PC-9 (cell line): ENCODE data around the gene LPIN2. TPM values are rescaled to one million over a fixed set of nuclear protein-coding genes. Genes with fewer than 3 reads are reported as not detected.

Experiments used
- BruUV-seq: library from RNA; stranded (reverse); fragments of 400-500 nt; replicated peaks from 2 replicates; lab custom pipeline; 2021; lab: Mats Ljungman, UMichigan
- CTCF ChIA-PET: fragments of 300-600 bp; sonication (Branson Sonifier 250); formaldehyde crosslinking; loops from one replicate; lab custom pipeline; 2022; ENCODE audit warnings: antibody characterized with exemption; lab: Charles Lee
- POLR2A ChIA-PET: fragments of 300-600 bp; sonication (Branson Sonifier 250); formaldehyde crosslinking; loops from one replicate; lab custom pipeline; 2022; ENCODE audit warnings: antibody characterized with exemption; ENCODE audit not compliant: unreplicated experiment; lab: Charles Lee
- DNase-seq, 2 experiments: peaks; one replicate each; pipeline versions ENCODE4 v3.0.0 to v3.0.0-alpha.2; 2015 to 2022; ENCODE audit warnings: mixed read lengths in 1 of 2
- H2AFZ ChIP-seq: fragments of 200-600 bp; sonication (generic); 2 replicates; pipeline ENCODE4 v1.8.1; 2017; ENCODE audit warnings: antibody characterized with exemption
- H3F3A ChIP-seq: fragments of 200-600 bp; sonication (generic); 2 replicates; pipeline ENCODE4 v1.8.1; 2017; ENCODE audit warnings: antibody characterized with exemption, mild to moderate bottlenecking, low read depth; ENCODE audit not compliant: insufficient read depth
- H3K27ac ChIP-seq: fragments of 200-600 bp; sonication (generic); 2 replicates; pipeline ENCODE4 v1.6.1; 2016; ENCODE audit warnings: mixed run types
- H3K27me3 ChIP-seq: fragments of 200-600 bp; sonication (generic); 2 replicates; pipeline ENCODE4 v1.6.1; 2016; ENCODE audit warnings: low read depth, mixed run types; ENCODE audit not compliant: insufficient read depth
- H3K36me3 ChIP-seq: fragments of 200-600 bp; sonication (generic); 2 replicates; pipeline ENCODE4 v1.6.1; 2016; ENCODE audit warnings: low read depth, mixed run types
- H3K4me1 ChIP-seq: fragments of 200-600 bp; sonication (generic); replicated peaks from 2 replicates; pipeline ENCODE4 v1.6.1; 2016; ENCODE audit warnings: mixed run types; ENCODE audit not compliant: insufficient read depth
- H3K4me2 ChIP-seq: fragments of 200-600 bp; sonication (generic); 2 replicates; pipeline ENCODE4 v1.6.1; 2017; ENCODE audit warnings: mixed run types
- H3K4me3 ChIP-seq: fragments of 200-600 bp; sonication (generic); 2 replicates; pipeline ENCODE4 v1.6.1; 2016; ENCODE audit warnings: mixed run types
- H3K79me2 ChIP-seq: fragments of 200-600 bp; sonication (generic); 2 replicates; pipeline ENCODE4 v1.6.1; 2017; ENCODE audit warnings: low read depth, mixed run types
- H3K9me2 ChIP-seq: fragments of 200-600 bp; sonication (generic); 2 replicates; pipeline ENCODE4 v1.8.1; 2017; ENCODE audit warnings: mild to moderate bottlenecking; ENCODE audit not compliant: insufficient read depth
- H3K9me3 ChIP-seq: fragments of 200-600 bp; sonication (generic); 2 replicates; pipeline ENCODE4 v1.8.1; 2016; ENCODE audit warnings: low read depth; ENCODE audit not compliant: insufficient read depth
- H4K20me1 ChIP-seq: fragments of 200-600 bp; sonication (generic); 2 replicates; pipeline ENCODE4 v1.8.1; 2017; ENCODE audit not compliant: insufficient read depth
- CTCF ChIP-seq: fragments of 200-600 bp; sonication (generic); conservative IDR thresholded peaks from 2 replicates; pipeline ENCODE4 v1.6.1; 2017; ENCODE audit warnings: mixed run types, antibody characterized with exemption, mild to moderate bottlenecking, moderate library complexity
- EZH2 ChIP-seq: fragments of 200-600 bp; sonication (generic); IDR thresholded peaks from 2 replicates; pipeline ENCODE4 v1.8.0; 2017; ENCODE audit warnings: antibody characterized with exemption, low read depth
- intact Hi-C: fragments of 100-400 bp; cut with micrococcal nuclease; formaldehyde crosslinking; loops from one replicate; pipeline ENCODE4 v1.10.0; 2022; ENCODE audit not compliant: unreplicated experiment
- total RNA-seq: library from RNA; stranded (reverse); gene quantifications from 2 replicates; pipeline ENCODE4 v1.2.3, GENCODE V29; 2021

The LPIN2 gene
- total RNA-seq, 1 experiment from 2014 or later, result 15.0 TPM

- H3K4me3 ChIP-seq, result no peak overlapping the region
- H3K36me3 ChIP-seq, result no peaks in the 10 kb centered on the region
- intact Hi-C loops, result no loop called here
- H2AFZ ChIP-seq, result no peak overlapping the region
- no peak for DNase-seq
- peaks cover 31% of the 10 kb centered on the region for H3K79me2 ChIP-seq
- TF ChIP-seq CTCF, result no peak
- TF ChIP-seq EZH2, result no peak
- H3K4me1 ChIP-seq, result peaks cover 20% of the 10 kb centered on the region
- no peaks in the 10 kb centered on the region for H3K27me3 ChIP-seq
- H3K9me2 ChIP-seq, result no peaks in the 10 kb centered on the region
- no peaks in the 10 kb centered on the region for H3K9me3 ChIP-seq
- ChIA-PET POLR2A (no interaction called here), CTCF (interaction anchor here (0.6 kb wide), 1 partner anchor 13 kb away, joined by 3 read pairs; no protein-coding TSS in a partner anchor)
- no peak overlapping the region for H3K4me2 ChIP-seq
- peaks cover 7% of the 10 kb centered on the region for H3F3A ChIP-seq
- no peaks in the 10 kb centered on the region for H4K20me1 ChIP-seq
- BruUV-seq, result no TSS peak
- H3K27ac ChIP-seq, result no peak overlapping the region
Measured at GRCh38 chr18:2976218-2977132, 36.5 kb downstream of the LPIN2 start.

GRCh38 chr18:2974731-2975130, 38.2 kb downstream of the LPIN2 start:
- Histone ChIP-seq H3K27me3 (no peaks in the 10 kb centered on the region), H3K4me2 (no peak overlapping the region), H3K4me1 (0 out of 2 replicates have a peak, but pooled peaks cover 6% of the 10 kb centered on the region), H3K79me2 (peaks cover 23% of the 10 kb centered on the region), H3K9me3 (no peaks in the 10 kb centered on the region), H4K20me1 (no peaks in the 10 kb centered on the region), H3K27ac (no peak overlapping the region), H3F3A (no peaks in the 10 kb centered on the region), H3K9me2 (no peaks in the 10 kb centered on the region), H3K4me3 (no peak overlapping the region), H2AFZ (no peak overlapping the region), H3K36me3 (no peaks in the 10 kb centered on the region)
- no TSS peak for BruUV-seq
- ChIA-PET POLR2A (interaction anchor here (0.6 kb wide), 1 partner anchor 27 kb away, joined by 3 read pairs; no protein-coding TSS in a partner anchor), CTCF (no interaction called here)
- TF ChIP-seq EZH2 (no peak), CTCF (no peak)
- intact Hi-C loops, result no loop called here
- DNase-seq, result no peak

- no peaks in the 10 kb centered on the region for H3K9me3 ChIP-seq
- no peaks in the 10 kb centered on the region for H3K4me1 ChIP-seq
- H3K36me3 ChIP-seq, result no peaks in the 10 kb centered on the region
- no peak for DNase-seq
- no peak overlapping the region for H3K4me3 ChIP-seq
- no peak overlapping the region for H3K4me2 ChIP-seq
- no peaks in the 10 kb centered on the region for H4K20me1 ChIP-seq
- BruUV-seq, result no TSS peak
- intact Hi-C loops, result no loop called here
- H3F3A ChIP-seq, result no peaks in the 10 kb centered on the region
- peaks cover 10% of the 10 kb centered on the region for H3K79me2 ChIP-seq
- H3K9me2 ChIP-seq, result no peaks in the 10 kb centered on the region
- ChIA-PET POLR2A (no interaction called here), CTCF (no interaction called here)
- TF ChIP-seq CTCF (no peak), EZH2 (no peak)
- no peak overlapping the region for H2AFZ ChIP-seq
- no peak overlapping the region for H3K27ac ChIP-seq
- H3K27me3 ChIP-seq, result no peaks in the 10 kb centered on the region
Measured at GRCh38 chr18:2971741-2972552, 41.0 kb downstream of the LPIN2 start.
